ENCODE measurements around the gene ZNF648.
"Not testable (repeated sequence)": the region's sequence is repeated elsewhere in the genome, so short reads cannot be mapped to it uniquely, and the experiment has no call there.

ZNF648 gene

GRCh38 chr1:182032251-182032650 lies 29.3 kb downstream of the ZNF648 start:
- H3K4me3 ChIP-seq (ENCODE audit: low read length) = no peak overlapping the region
- no peak for DNase-seq (ENCODE audit: low read depth)
- TF ChIP-seq, protein P1, sequence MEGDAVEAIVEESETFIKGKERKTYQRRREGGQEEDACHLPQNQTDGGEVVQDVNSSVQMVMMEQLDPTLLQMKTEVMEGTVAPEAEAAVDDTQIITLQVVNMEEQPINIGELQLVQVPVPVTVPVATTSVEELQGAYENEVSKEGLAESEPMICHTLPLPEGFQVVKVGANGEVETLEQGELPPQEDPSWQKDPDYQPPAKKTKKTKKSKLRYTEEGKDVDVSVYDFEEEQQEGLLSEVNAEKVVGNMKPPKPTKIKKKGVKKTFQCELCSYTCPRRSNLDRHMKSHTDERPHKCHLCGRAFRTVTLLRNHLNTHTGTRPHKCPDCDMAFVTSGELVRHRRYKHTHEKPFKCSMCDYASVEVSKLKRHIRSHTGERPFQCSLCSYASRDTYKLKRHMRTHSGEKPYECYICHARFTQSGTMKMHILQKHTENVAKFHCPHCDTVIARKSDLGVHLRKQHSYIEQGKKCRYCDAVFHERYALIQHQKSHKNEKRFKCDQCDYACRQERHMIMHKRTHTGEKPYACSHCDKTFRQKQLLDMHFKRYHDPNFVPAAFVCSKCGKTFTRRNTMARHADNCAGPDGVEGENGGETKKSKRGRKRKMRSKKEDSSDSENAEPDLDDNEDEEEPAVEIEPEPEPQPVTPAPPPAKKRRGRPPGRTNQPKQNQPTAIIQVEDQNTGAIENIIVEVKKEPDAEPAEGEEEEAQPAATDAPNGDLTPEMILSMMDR (conservative IDR thresholded peaks at IDR 0.05; ENCODE audit: low read depth, low read length) = no peak

- peak; percentile 84 for DNase-seq (ENCODE audit: low read depth)
- H3K4me3 ChIP-seq (ENCODE audit: low read length) = peak overlapping the region; percentile 57
- TF ChIP-seq, protein P1 (conservative IDR thresholded peaks at IDR 0.05; ENCODE audit: low read depth, low read length) = peak; percentile 46
These were observed 31.9 kb downstream of the ZNF648 start for GRCh38 chr1:182029379-182030331.

- TF ChIP-seq, protein P1 (conservative IDR thresholded peaks at IDR 0.05; ENCODE audit: low read depth, low read length) = no peak
- no peak for DNase-seq (ENCODE audit: low read depth)
- H3K4me3 ChIP-seq (ENCODE audit: low read length) = peak overlapping the region; percentile 54
These were observed 32.5 kb downstream of the ZNF648 start for GRCh38 chr1:182029002-182029378.

DNA sequence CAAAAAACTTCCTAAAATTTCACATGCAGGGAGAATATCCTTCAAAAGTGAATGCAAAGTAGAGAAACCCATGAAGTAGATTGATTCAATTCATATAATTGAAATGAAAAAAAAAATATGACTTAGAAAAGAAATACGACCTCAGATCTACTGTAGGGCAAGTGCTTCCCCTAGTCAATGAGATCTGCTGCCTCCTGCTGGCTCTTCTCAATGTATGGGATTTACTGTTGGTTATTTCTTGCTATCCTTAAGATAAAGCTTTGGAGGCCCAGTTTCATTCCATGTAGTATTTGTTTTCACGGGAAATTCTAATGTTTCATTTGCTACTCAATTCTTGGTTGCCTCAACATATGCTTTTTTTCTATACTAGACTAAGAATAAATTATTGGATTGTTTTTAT lies 46.2 kb downstream of the ZNF648 start:
- TF ChIP-seq, protein P1 (conservative IDR thresholded peaks at IDR 0.05; ENCODE audit: low read depth, low read length) = peak; percentile 23
- DNase-seq (ENCODE audit: low read depth) = no peak
- H3K4me3 ChIP-seq (ENCODE audit: low read length) = no peak overlapping the region

GRCh38 chr1:182010800-182011370 lies 50.6 kb downstream of the ZNF648 start:
- not testable (repeated sequence) for H3K4me3 ChIP-seq (ENCODE audit: low read length); DNase-seq (ENCODE audit: low read depth)

GRCh38 chr1:182005398-182005797 lies 56.1 kb downstream of the ZNF648 start:
- not testable (repeated sequence) for DNase-seq (ENCODE audit: low read depth); H3K4me3 ChIP-seq (ENCODE audit: low read length)

DNA sequence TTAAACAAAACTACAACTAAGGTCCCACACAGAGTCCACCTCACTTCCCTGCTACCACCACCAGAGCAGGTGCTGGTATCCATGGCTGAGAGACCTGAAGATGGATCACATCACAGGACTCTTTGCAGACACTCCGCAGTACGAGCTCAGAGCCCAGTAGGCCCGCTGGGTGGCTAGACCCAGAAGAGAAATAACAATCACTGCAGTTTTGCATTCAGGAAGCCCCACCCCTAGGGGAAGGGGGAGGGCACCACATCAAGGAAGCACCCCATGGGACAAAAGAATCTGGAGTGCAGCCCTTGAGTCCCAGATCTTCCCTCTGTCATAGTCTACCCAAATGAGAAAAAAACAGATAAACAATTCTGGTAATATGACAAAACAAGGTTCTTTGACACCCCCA lies 56.9 kb downstream of the ZNF648 start:
- TF ChIP-seq, protein P1 (conservative IDR thresholded peaks at IDR 0.05; ENCODE audit: low read depth, low read length) = no peak
- H3K4me3 ChIP-seq (ENCODE audit: low read length) = no peak overlapping the region
- no peak for DNase-seq (ENCODE audit: low read depth)
